AG09319 (cell line): Measurements from ENCODE around the gene TPP2.

Experiments used
- DNase-seq: peaks from one replicate; pipeline ENCODE4 v3.0.0-alpha.2; 2010; ENCODE audit warnings: low read depth; ENCODE audit errors: extremely low read depth
- TF ChIP-seq, protein P1 (sequence below): IDR thresholded peaks from 2 replicates; pipeline ENCODE4 v1.5.1; 2011; ENCODE audit warnings: low read depth, mild to moderate bottlenecking, inconsistent platforms, low read length, moderate library complexity

Gene TPP2

DNA sequence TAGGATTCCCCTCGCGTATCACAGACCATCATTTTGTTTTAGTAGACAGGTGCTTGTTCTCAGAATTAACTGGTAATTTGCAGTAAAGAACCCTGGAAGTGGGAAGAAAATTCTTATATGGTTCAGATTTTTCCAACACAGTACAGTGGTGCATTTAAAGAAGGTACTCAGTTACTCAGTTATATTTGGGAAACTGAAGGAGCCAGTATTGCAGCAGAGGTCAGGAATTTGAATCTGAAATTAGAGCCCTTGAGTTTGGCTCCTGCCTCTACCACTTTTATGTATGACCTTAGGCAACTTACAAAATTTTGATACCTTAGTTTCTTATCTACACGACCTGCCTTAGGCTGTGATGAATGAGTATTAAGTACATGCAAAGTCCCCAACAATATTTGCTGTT, 78.3 kb downstream of the TPP2 start:
- no peak for DNase-seq
- TF ChIP-seq, protein P1, sequence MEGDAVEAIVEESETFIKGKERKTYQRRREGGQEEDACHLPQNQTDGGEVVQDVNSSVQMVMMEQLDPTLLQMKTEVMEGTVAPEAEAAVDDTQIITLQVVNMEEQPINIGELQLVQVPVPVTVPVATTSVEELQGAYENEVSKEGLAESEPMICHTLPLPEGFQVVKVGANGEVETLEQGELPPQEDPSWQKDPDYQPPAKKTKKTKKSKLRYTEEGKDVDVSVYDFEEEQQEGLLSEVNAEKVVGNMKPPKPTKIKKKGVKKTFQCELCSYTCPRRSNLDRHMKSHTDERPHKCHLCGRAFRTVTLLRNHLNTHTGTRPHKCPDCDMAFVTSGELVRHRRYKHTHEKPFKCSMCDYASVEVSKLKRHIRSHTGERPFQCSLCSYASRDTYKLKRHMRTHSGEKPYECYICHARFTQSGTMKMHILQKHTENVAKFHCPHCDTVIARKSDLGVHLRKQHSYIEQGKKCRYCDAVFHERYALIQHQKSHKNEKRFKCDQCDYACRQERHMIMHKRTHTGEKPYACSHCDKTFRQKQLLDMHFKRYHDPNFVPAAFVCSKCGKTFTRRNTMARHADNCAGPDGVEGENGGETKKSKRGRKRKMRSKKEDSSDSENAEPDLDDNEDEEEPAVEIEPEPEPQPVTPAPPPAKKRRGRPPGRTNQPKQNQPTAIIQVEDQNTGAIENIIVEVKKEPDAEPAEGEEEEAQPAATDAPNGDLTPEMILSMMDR, result no peak

DNA sequence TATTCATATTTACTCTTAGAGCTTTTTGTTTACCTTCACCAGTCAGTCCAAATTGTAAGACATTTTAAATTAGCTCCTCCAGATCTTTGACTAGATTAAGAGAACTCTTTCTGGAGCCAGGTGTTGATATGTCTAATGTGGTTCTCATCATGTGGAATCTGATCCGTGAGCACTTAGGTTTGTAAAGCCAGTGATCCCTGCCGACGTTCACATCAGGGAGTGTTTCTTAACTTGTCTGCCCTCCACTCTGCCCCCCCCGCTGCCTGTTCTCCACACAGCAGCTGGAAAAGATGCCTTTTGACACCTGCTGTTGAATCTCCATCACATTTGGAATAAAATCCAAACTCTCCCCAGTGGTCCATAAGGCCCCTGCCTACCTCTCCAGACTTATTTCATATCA, 80.3 kb downstream of the TPP2 start:
- TF ChIP-seq, protein P1, result no peak
- DNase-seq, result no peak

DNA sequence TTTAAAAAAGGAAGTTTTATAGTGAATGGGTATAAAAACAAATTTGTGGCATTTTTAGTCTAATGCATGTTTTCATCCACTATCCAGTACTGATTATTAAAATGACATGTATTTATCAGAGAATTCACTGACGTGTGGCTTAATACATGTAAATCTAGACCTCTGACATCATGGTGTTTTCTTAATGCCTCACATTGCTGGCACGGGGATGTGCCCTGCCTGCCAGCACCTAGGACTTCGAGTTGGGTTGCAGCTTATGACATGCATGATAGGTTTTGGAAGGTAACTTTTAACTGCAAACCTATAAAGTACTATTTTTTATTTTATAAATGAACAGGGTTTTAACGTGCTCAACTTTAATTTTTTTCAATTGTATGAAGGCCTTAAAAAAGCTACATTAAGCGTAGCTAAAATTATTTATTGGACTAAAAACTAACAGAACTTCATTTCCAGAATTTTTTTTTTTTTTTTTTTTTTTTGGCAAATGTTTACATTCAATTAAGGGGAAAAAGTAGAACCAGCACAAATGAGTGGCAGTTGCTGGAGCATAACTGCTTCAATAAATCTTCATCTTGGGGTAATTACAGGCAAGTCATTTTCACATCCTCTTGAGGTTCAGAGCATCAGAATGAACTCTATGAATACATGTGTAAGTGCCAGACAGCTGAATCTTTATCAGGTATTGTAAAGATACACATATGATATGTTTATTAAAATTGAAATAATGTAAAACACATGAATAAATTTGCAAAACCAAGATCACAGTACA, 81.7 kb downstream of the TPP2 start:
- TF ChIP-seq, protein P1, result no peak

DNA sequence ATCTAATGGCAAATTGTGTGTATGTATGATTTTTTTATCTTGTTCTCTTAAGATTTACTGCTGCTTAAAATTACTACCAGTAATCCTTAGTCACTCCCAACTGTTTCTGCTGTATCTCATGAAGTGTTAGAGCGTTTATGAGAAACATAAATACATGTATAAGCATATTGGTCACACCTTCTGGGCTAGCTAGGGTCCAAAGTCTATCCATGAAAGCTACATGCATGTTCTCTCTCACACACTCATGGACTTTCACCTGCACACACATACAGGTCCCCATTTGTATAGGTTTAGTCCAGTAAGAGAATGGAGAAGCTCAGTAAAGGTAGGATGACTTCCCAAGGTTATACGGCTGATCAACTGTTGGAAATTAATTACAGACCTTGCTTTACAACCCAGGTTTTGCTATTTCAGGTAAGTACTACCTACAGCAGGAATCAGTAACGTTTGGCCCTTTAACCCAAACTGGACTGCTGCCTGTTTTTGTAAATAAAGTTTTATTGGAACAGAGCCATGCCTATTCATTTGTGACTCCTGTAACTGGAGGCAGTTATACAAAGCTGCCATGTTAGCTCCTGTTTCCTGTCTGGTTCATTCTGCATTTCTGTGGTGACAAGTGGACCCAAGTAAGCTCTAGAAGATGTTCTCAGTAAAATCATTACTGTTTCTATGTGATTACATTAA, 82.8 kb downstream of the TPP2 start:
- TF ChIP-seq, protein P1, result no peak
- DNase-seq, result no peak

More for the DNA sequence above, 81.7 kb downstream of the TPP2 start:
- DNase-seq, result no peak

DNA sequence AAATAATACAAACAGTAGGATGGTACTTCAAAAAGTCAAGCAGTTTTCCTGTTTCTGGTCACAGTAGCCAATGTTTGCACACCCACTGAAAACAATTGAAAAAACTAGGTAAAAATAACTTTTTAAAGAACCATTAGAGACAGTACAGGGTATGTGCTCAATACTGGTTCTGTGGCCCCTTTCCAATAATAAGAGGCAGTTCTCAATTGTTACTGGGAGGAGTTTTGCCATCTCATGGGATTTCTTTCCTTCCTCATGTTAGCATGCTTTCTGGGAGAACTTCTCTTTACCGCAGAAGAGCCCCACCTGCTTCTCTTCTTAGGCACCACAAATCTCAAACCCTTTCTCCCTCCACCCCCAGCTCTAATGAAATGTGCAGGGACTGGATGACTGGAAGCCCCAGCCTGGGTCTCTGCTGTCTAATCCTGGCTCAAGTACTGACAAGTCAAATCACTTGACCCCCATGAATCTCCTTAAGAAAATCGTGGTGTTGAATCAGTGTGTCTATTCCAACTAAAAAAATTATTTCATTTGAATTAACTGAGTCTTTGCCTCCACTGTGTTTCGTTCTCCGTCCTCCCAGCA, 83.4 kb downstream of the TPP2 start:
- DNase-seq, result no peak
- TF ChIP-seq, protein P1, result no peak

DNA sequence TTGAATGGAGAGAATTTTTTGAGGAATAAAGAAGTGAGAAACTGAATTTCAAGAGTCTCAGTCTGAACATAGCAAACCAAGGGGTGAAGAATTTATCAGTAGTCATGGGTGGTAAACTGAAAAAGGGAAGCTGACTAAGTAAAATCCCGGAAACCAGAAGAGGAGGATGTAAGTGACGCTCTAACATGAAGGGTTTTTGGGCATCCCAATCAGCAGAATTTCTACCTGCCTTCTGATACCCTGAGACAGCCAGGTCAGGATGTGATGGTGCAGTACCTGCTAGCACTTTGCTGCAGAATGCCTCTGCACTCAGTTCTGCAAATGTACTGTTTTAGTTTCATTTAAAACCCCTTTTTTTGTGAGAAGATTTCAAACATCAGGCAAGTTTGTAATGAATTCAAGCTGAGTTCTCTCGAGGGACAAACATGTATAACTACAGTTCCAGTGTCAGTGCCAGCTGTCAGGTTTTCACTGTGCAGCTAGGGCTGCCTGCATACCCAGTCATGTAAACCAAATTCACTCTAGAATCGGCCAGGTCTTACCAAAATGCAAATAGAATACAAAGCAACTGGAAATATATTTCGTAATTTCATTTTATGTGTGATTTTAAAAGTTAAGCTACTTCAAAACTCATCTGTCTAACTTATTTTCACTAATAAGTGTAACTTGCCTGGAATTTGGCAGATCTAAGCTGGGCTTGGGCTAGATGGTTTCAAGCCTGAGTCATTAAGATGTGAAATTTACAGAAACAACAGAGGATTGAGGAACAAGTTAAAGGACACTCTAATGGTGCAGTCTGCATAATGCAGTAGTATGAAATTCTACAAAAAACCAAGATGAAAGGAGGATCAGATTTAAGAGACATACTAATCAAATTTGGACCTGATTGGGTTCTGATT, 84.3 kb downstream of the TPP2 start:
- TF ChIP-seq, protein P1, result no peak
- no peak for DNase-seq
